Mucosa of gallbladder (tissue), 1 donor: ENCODE data around the gene ART4. TPM values are rescaled to one million over a fixed set of nuclear protein-coding genes. Genes with fewer than 3 reads are reported as not detected.
A peak's percentile ranks its signal among the peaks of the same experiment; 100 is the strongest.

Experiments used
- DNase-seq: peaks from one replicate; pipeline ENCODE4 v3.0.0-alpha.2; 2020; ENCODE audit warnings: low spot score
- total RNA-seq: library from RNA; stranded (reverse); gene quantifications from one replicate; pipeline ENCODE4 v1.2.1, GENCODE V29; 2021
- donor health status: DM: no; HTN: no; CAD: no.

Gene ART4
- total RNA-seq, 1 donor from 2014 or later = 3.2 TPM

- peak; percentile 21 for DNase-seq
These were observed 32.3 kb downstream of the ART4 start for GRCh38 chr12:14810953-14811483.

- DNase-seq = no peak
These were observed 33.0 kb downstream of the ART4 start for GRCh38 chr12:14810167-14810952.

- no peak for DNase-seq
These were observed 39.5 kb downstream of the ART4 start for GRCh38 chr12:14803830-14804160.

- peak; percentile 97 for DNase-seq
These were observed 40.1 kb downstream of the ART4 start, which contains the start of the genes C12orf60 and WBP11 for GRCh38 chr12:14803011-14803829. TSS of gene C12orf60 (plus strand) at chr12:14803670. CDS start at chr12:14822936, 19,266 bp downstream. TSS of gene WBP11 (minus strand) at chr12:14803478. CDS start at chr12:14801383, 2,095 bp downstream.

- no peak for DNase-seq
These were observed 40.7 kb downstream of the ART4 start for GRCh38 chr12:14802721-14803010.

GRCh38 chr12:14802247-14802646 lies 41.1 kb downstream of the ART4 start:
- no peak for DNase-seq

- no peak for DNase-seq
These were observed 48.3 kb downstream of the ART4 start for GRCh38 chr12:14795028-14795448.

GRCh38 chr12:14785568-14785967 lies 57.8 kb downstream of the ART4 start:
- DNase-seq = no peak

GRCh38 chr12:14784471-14784870 lies 58.9 kb downstream of the ART4 start:
- no peak for DNase-seq

- no peak for DNase-seq
These were observed 60.6 kb downstream of the ART4 start for GRCh38 chr12:14782756-14783155.

- no peak for DNase-seq
These were observed 61.8 kb downstream of the ART4 start for GRCh38 chr12:14781563-14781962.

GRCh38 chr12:14780859-14781258 lies 62.5 kb downstream of the ART4 start:
- no peak for DNase-seq

GRCh38 chr12:14779834-14780233 lies 63.5 kb downstream of the ART4 start:
- no peak for DNase-seq

GRCh38 chr12:14777271-14777670 lies 66.1 kb downstream of the ART4 start:
- peak; percentile 57 for DNase-seq

GRCh38 chr12:14776236-14776961 lies 66.9 kb downstream of the ART4 start:
- no peak for DNase-seq

- no peak for DNase-seq
These were observed 67.7 kb downstream of the ART4 start for GRCh38 chr12:14775636-14775980.

Other genes starting within 250 kb of the ART4 start
- gene GUCY2C, start 146.9 kb downstream of the ART4 start, total RNA-seq = 0.12 TPM
- gene WBP11, start 40.0 kb downstream of the ART4 start, total RNA-seq = 41.1 TPM
- 0.43 TPM for gene C12orf60, start 39.9 kb downstream of the ART4 start, total RNA-seq
- 0.46 TPM for gene SMCO3, start 29.3 kb downstream of the ART4 start, total RNA-seq
- 223 TPM for gene MGP, start 42.3 kb upstream of the ART4 start, total RNA-seq
- 0.49 TPM for gene ERP27, start 95.0 kb upstream of the ART4 start, total RNA-seq
- gene ARHGDIB, start 118.1 kb upstream of the ART4 start, total RNA-seq = 86.1 TPM
- not detected for gene PDE6H, start 129.5 kb upstream of the ART4 start, total RNA-seq